Glutamatergic neuron (in vitro differentiated cells): ENCODE results near the gene ABHD2. TPM values are rescaled to one million over a fixed set of nuclear protein-coding genes. Genes with fewer than 3 reads are reported as not detected.
A peak's percentile ranks its signal among the peaks of the same experiment; 100 is the strongest.
"Not testable (repeated sequence)": the region's sequence is repeated elsewhere in the genome, so short reads cannot be mapped to it uniquely, and the experiment has no call there.

Experiments used
- DNase-seq: peaks from one replicate; pipeline ENCODE4 v3.0.0; 2022
- H3K27ac Mint-ChIP-seq: one replicate; pipeline ENCODE4 v1.8.0; 2020; ENCODE audit warnings: mild to moderate bottlenecking, mixed read lengths, inconsistent platforms; ENCODE audit not compliant: unreplicated experiment
- H3K27me3 Mint-ChIP-seq: one replicate; pipeline ENCODE4 v1.8.0; 2020; ENCODE audit warnings: mild to moderate bottlenecking, moderate library complexity, mixed read lengths, inconsistent platforms; ENCODE audit not compliant: unreplicated experiment
- H3K36me3 Mint-ChIP-seq: one replicate; pipeline ENCODE4 v1.8.0; 2020; ENCODE audit warnings: mild to moderate bottlenecking, mixed read lengths, inconsistent platforms; ENCODE audit not compliant: unreplicated experiment
- H3K4me1 Mint-ChIP-seq: one replicate; pipeline ENCODE4 v1.8.0; 2020; ENCODE audit warnings: mild to moderate bottlenecking, low read depth, mixed read lengths, inconsistent platforms; ENCODE audit not compliant: unreplicated experiment
- H3K4me3 Mint-ChIP-seq: one replicate; pipeline ENCODE4 v1.8.0; 2020; ENCODE audit warnings: mild to moderate bottlenecking, mixed read lengths, inconsistent platforms; ENCODE audit not compliant: unreplicated experiment
- H3K9me3 Mint-ChIP-seq: one replicate; pipeline ENCODE4 v1.8.0; 2020; ENCODE audit warnings: mild to moderate bottlenecking, moderate library complexity, mixed read lengths, inconsistent platforms; ENCODE audit not compliant: unreplicated experiment
- CTCF ChIP-seq: fragments of 200-600 bp; sonication (generic); IDR thresholded peaks from one replicate; pipeline ENCODE4 v1.5.0; 2021; ENCODE audit not compliant: partially characterized antibody, unreplicated experiment
- total RNA-seq: library from RNA; stranded (reverse); fragmentation: NEBNext Ultra II Directional; extraction: Animal tissue kit (Norgen Biotek cat#: 25700); gene quantifications from one replicate; pipeline ENCODE4 v1.2.1, GENCODE V29; 2021; ENCODE audit not compliant: unreplicated experiment

Gene ABHD2
- total RNA-seq, 1 donor from 2014 or later: 101 TPM

GRCh38 chr15:89117790-89118189, 29.5 kb downstream of the ABHD2 start:
- DNase-seq: no peak
- Mint-ChIP-seq H3K4me3 (no peak overlapping the region), H3K27me3 (peaks cover 2% of the 10 kb centered on the region), H3K27ac (peak overlapping the region; percentile 33), H3K4me1 (peaks cover 55% of the 10 kb centered on the region), H3K9me3 (no peaks in the 10 kb centered on the region), H3K36me3 (peaks cover 5% of the 10 kb centered on the region)
- TF ChIP-seq CTCF: no peak

DNA sequence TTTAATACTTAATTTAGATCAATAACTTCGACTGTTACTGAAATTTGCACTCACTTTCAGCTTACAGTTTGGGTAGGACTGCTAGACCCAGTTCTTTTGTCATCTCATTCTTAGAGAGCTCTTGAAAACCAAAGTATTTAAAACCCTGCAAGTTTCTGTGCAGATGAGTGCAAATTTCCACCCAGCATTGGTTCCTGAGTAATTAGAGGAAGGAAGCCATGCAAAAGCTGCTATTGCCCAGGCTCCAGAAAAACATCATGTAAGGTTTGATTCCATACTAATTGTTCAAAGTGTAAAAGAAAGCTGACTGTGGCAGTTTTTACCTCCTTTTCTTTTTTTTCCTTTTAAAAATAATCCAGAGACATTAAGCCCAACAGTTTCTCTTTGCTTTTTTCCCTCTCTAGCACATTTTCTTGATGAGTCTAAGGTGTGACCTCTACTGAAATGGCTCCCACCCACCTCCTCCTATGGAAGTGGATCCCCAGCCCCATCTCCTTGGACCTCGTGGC, 30.3 kb downstream of the ABHD2 start:
- H3K9me3 Mint-ChIP-seq: no peaks in the 10 kb centered on the region
- H3K27ac Mint-ChIP-seq: no peak overlapping the region
- DNase-seq: no peak
- H3K4me3 Mint-ChIP-seq: no peak overlapping the region
- no peak for TF ChIP-seq CTCF
- H3K4me1 Mint-ChIP-seq: peaks cover 49% of the 10 kb centered on the region
- peaks cover 2% of the 10 kb centered on the region for H3K27me3 Mint-ChIP-seq
- peaks cover 5% of the 10 kb centered on the region for H3K36me3 Mint-ChIP-seq

- H3K9me3 Mint-ChIP-seq: no peaks in the 10 kb centered on the region
- H3K27ac Mint-ChIP-seq: peak overlapping the region; percentile 3
- no peak for DNase-seq
- no peak overlapping the region for H3K4me3 Mint-ChIP-seq
- no peak for TF ChIP-seq CTCF
- peaks cover 2% of the 10 kb centered on the region for H3K27me3 Mint-ChIP-seq
- peaks cover 5% of the 10 kb centered on the region for H3K36me3 Mint-ChIP-seq
- peaks cover 47% of the 10 kb centered on the region for H3K4me1 Mint-ChIP-seq
Measured at GRCh38 chr15:89119489-89120478, 31.5 kb downstream of the ABHD2 start.

DNA sequence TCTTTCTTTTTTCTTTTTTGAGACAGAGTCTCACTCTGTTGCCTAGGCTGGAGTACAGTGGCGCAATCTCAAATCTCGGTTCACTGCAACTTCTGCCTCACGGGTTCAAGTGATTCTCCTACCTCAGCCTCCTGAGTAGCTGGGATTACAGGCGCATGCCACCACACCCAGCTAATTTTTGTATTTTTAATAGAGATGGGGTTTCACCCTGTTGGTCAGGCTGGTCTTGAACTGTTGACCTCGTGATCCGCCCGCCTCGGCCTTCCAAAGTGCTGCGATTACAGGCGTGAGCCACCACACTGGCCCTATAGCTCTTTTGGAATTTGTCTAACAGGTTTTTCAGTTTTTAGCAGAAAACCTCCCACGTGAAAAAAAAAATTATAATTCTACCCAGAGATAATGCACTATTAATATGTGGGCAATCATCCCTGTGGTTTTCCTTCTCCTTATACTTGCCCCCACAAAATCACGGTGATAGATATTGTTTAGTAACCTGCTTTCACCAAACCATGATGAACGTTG, 32.3 kb downstream of the ABHD2 start:
- not testable (repeated sequence) for DNase-seq, H3K27ac Mint-ChIP-seq, H3K36me3 Mint-ChIP-seq, H3K4me3 Mint-ChIP-seq, H3K27me3 Mint-ChIP-seq, H3K9me3 Mint-ChIP-seq
- H3K4me1 Mint-ChIP-seq: peaks cover 40% of the 10 kb centered on the region

DNA sequence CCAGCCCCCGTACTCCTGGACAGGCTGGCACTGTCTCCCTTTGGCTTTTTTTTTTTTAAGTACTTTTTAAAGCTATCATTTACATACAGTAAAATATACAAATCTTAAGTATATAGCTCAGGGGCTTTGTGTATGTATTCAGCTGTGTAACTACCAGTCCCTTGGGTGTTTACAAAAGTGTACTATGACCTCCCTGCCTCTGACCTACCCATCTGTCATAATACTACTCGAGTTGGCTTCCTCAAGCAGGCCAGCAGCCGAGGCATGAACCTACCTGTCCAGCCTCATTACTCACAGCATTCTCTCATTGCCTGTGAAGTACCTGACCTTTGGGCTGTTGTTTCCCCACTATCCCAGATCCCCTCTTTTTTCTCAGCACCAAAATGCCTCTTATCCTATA, 33.2 kb downstream of the ABHD2 start:
- no peaks in the 10 kb centered on the region for H3K27me3 Mint-ChIP-seq
- peaks cover 5% of the 10 kb centered on the region for H3K36me3 Mint-ChIP-seq
- TF ChIP-seq CTCF: no peak
- H3K27ac Mint-ChIP-seq: peak overlapping the region; percentile 78
- no peak for DNase-seq
- H3K4me3 Mint-ChIP-seq: peak overlapping the region; percentile 53
- H3K9me3 Mint-ChIP-seq: no peaks in the 10 kb centered on the region
- H3K4me1 Mint-ChIP-seq: peaks cover 32% of the 10 kb centered on the region
